Stimulated activated CD4-positive, alpha-beta T cell treated with anti-CD3 and anti-CD28 coated beads, Interleukin-12 subunit alpha, Interleukin-12 subunit beta, amount 100 ng/mL, for 24 hours (primary cell): ENCODE measurements around the gene NHSL2.

ENCODE experiments used
- DNase-seq, 2 experiments: peaks; one replicate each; pipeline ENCODE4 v3.0.0-alpha.2; 2020; ENCODE audit warnings: low read depth in 2 of 2

Gene NHSL2

DNA sequence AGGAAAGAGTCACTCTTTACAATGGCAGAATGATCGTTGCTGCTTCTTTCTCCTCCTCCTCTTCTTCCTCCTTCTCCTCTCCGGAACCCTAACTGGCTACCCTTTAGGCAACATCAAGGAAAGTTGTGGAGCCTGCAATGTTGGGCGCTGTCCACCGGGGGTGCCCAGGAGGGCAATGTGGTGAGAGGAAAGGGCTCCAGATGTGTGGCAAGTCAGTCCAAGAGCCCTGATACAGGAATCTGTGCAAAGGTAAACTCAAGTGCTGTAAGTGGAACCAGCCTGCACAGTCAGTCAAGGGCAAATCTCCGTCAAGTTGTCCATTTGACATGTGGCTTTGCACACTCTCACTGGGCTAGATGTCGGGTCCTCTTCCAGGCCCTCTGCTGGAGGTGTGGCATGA is 218.2 kb downstream of the NHSL2 start:
- no peak for DNase-seq

DNA sequence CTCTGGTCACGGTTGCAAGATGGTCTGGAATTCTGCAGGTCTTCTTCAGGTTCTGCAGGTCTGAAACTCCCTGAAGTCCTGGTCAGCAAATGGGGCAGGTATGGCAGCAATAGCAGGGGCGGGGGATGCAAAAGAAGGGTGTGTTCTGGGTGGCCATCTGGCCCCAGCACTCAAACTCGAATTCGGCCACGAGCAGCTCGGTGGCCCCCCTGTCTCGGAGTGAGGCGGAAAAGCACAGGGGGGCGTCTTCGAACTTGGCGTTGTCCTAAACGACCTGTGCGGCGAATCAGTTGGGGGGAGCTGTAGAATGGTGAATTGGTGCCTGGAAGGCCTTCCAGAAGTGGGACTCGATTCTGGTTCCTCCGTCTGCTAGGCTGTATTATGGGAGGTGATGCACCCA is 219.0 kb downstream of the NHSL2 start:
- DNase-seq = no peak

DNA sequence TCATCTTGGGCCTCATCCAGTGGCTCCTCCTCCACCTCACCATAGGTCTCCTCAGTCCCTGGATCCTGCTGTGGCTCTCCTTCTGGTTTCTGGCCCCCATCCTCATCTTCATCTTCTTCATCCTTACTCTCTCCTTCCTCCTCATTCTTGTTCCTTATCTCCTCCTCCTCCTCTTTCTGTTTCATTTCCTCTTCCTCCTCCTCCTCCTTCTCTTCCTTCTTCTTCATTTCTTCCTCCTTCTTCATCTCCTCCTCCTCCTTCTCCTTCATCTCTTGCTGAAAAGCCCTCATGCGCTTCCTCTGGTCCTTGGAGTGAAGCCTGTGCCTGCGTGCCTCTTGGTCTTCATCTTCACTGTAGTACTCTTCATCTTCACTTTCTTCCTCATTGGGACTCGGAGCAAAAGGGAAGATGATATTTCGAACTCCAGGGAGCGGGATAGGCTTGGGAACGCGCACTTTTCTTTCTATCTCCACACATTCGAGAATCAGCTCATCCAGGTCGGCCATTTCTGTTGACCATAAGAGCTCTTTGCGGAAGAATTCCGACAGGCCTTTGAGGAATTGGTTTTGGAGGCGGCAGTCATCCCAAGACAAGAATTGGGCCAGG is 219.6 kb downstream of the NHSL2 start:
- no peak for DNase-seq

DNA sequence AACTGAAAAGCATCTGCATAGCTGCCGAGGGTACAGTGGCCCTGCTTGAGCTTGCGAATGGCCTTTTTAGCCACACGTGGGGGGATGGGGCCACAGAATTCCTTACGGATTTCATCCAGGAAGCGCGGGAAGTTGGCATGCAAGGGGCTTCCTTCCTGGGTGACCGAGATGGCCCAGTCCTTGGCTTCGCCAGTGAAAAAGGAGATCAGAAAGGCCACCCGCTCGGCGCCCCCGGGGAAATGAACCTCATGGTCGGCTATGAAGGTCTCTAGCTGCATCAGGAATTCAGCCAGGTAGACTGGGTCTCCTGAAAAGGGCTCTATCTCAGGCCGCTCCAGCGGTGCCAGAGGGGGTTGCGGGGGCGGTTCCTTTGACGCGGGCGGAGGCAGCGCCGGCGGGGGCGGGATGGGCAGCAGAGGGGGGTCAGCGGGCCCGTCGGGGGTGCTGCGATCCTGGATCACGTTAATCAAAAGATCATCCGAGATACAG is 220.2 kb downstream of the NHSL2 start:
- no peak for DNase-seq

DNA sequence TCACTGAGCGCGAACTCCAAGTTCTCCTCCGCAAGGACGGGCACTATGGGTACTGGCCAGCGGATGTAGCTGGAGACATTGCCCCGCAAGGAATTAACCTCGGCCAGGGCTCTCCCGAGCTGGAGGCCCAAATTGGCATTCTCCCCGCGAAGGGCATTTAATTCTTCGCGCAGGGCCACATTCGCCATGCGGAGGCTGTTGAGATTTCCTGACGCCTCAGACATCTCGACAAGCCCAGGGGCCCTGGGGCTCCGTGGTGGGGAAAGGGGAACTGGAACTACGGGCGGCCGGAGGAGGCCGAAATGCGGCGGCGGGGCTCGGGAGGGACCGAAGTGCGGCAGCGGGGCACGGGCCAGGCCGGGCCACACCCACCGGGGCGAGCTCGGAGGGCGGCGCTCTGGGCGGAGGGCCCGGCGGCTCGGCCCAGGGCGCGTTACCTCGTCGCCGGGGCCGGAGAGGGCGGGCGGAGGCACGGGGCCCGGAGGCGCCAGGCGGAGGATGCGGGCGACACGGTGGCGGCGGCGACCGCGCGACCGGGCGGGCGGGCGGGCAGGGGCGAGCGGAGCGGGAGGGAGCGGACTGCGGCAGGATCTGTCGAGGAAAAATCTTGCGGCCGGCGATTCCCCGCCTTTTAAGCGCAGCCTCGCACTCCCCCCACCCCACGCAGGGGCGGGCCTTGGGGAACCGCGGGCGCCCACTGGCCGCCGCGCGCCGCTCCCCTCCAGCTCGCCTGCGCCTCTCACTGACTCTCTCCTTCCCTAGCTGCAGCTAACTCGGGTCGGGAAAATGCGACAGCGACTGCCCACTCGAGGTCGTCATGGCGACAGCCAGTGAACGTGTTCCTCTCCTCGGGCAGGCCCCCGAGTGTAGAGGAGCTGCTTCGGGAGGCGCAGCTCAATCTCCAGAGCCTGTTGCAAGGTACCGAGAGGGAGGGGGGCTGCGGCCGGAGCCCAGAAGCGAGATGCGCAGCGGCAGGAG is 221.0 kb downstream of the NHSL2 start, which contains the start of gene RTL5:
Gene RTL5, minus strand, starts transcription at position 599 of the 978 bp plus-strand sequence.
- peak; percentile 25 to 36 for DNase-seq

DNA sequence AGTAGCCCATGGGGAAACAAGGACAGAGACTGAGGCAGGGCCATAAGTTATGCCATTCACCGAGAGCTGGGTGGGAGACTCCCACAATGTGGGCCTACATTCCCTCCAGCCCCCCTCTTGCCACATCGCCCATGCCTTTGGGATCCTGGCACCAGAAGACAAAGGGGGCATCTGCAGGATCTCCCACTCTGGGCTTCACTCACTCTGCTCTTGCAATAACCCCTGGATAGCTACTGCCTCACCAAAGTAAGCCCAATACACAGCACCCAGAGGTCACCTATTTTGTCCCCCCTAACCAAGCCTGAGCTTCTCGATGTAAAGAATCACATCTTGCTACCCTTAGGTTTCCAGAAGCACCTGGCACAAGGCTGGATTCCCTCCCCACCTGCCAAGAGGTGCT is 221.8 kb downstream of the NHSL2 start:
- no peak for DNase-seq

DNA sequence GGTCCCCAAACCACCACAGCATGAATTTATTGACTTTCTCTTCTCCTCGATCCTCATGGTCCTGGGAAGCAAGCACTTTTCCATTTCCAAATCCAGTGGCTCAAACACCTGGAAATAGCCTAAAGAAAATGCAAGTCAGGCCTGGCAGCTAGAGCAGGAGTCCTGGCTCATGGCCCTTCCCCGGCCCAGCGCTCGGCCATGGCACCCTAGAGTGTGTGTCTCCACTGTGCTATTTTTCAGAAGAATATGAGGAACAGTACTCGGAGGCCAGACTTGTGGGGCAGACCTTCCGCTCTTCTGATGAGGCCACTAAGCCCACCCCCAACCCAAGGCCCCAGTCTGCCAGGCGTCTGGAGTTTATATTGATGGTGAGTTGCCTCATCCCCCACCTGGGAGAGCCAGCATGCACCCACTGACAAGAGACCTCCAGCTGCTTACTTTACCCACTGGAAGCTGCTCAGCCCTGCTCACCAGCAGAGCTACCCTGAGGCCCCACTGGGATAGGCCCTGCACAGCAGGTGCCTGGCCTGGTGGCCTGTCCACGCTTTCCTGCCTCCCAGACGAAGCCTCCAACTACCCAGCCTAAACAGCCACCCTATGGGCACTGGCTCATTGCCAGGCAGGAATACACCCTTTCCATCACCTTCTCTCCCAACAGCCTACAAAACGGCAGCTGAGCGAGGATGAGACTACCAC is 223.4 kb downstream of the NHSL2 start:
- DNase-seq = no peak

DNA sequence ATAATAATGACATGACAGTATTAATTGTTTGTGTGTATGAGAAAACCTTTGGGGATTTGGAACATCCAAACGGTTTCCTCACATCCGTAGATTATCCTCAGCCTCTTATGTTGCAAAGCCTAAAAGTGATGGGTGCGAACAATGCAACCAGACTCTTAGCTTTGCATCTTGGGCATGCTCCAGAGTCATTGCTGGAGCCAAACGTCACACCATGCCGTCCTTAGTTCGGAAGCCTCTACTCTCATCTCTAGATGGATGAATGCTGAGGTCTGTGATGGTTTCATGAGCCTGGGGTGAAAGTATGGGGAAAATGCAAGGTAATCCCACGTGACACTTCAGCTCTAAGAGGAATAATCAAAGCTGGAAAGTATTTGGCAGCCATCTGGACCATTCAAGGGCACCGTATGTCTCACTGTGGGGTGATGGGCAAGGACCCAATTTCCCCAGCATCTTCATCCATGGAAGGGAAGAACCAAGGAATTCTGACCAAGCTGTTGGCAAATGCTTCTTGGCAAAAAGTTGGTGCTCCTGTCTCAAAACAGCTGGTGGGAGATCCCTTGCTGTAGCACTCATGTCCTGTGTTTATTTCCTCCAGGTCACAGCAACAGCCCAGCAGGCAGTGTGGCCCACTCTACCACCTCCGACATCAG is 227.3 kb downstream of the NHSL2 start:
- no peak for DNase-seq

DNA sequence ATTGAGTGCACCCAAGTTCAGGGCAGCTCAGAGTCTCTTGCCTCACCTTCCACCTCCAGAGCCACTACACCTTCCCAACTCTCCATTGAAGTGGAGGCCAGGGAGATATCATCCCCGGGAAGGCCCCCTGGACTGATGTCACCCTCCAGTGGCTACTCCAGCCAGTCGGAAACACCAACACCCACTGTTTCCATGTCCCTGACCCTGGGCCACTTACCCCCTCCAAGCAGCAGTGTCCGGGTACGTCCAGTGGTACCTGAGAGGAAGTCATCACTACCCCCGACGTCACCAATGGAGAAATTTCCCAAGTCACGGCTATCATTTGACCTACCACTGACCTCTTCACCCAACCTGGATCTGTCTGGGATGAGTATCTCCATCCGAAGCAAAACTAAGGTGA is 228.9 kb downstream of the NHSL2 start:
- DNase-seq = no peak

DNA sequence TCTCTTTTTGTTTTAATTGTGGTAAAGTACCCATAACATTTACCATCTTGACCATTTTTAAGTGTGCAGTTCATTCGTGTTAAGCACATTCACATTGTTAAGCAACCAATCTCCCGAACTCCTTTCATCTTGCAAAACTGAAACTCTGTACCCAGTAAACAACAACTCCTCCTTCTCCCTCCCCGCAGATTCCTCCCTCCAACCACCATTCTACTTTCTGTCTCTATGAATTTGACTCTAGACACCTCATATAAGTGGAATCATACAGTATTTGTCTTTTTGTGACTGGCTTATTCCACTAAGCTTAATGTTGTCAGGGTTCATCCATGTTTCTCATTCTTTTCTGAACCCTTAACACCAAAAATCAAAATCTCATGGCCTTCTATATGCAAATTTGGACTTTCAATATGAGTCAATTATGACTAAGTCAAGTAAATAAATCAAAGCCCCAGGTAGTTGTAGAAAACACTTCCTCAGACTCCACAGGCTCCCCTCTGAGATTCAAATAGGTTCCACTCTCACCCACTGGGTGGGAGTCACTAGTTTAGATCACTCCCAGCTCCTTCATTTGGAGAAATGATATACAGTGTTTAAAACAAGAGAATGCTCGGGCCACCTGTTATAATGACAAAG is 230.8 kb downstream of the NHSL2 start:
- no peak for DNase-seq

DNA sequence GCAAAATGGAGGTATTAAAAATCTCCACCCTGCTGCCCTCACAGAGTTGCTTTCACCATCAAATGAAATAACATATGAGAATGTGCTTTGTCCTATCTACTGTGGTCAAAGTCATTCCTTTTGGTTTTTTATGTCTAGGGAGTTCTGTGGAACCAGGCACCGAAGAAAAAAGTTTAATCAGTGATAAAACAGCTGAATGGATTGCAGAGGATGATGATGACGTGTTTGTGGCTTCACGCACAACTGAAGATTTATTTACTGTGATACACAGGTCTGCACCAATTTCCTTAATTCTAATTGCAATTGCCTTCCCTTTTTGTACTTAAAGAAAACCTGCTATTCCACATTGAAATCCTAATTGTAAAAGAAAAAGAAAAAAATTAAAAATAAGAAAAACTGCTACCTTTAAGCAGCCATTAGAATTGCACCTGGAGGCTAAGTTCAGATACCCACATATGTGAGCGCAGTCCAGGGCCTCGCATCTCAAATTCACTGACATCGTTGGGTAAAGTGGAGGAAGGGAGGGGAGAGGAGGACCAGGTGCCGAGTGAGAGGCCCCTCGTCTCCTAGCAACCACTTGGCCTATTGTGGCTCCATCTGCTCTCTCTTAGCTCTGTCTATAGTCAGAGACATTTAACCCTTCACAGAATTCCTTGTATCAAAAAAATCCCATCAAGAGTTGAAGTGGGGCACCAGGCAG is 231.6 kb downstream of the NHSL2 start:
- no peak for DNase-seq

DNA sequence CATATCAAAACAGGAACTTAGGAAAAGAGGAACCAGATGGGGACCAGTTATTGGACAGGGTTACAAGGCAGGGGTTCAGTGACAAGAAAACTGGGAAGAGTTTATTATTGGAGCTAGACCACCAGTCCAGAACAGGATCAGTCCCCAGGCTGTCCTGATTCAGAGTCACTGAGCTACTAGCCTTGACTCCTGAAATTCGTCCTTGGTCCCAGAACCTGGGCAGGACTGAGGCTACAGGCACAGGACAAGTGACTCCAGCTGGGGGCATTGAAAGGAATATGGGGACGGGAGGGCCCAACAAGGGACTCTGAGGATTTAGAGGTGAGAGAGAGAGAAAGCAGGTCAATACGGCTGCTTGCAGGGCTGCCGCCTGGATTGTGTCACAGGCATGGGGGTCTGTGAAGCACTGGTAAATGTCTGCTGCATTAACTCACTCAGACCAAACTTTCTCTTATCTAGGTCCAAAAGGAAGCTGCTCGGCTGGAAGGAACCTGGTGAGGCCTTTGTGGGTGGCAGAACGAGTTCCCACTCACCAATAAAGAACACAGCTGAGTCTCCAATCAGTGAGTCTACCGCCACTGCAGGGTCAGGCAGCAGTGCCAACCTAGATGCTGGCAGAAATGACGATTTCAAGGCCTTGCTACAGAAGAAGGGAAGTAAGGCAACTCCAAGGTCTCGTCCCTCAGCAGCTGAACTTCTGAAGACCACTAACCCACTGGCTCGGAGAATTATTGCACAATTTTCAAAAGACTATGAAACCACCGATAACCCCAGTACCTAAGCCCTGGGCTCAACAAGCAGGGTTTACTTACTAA is 232.4 kb downstream of the NHSL2 start:
- DNase-seq = no peak

DNA sequence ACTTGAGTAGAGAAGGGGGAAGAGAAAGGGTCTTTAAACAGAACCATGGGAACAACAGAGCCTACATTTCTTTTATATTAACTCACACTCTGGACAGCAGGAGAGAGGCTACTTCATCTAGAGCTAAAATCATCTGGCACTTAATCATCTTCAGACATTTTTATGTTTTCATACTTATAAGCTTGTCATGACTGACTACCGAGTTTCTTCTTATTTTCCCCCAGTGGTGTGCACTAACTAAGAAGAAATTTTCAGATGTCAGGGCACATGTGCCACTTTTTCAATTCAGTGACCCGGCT is 232.9 kb downstream of the NHSL2 start:
- no peak for DNase-seq

DNA sequence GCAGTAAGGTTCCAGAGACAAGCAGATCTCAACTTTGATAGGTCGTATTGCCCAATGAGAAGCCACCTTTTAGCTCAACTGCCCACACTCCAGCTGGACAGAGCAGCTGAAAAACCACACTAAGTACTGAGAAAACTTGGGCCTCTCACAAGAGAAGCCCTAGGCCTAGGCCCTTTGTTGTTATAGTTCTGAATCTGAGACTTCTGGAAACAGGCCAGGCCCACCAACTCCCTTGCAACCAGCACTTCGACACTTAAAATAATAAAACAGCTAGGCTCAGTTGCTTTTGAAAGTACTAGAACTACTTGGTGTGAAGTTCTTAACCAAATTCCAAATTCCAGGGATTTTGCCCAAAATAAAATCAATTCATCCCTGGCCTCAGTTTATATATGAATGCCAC is 234.5 kb downstream of the NHSL2 start:
- DNase-seq = no peak

DNA sequence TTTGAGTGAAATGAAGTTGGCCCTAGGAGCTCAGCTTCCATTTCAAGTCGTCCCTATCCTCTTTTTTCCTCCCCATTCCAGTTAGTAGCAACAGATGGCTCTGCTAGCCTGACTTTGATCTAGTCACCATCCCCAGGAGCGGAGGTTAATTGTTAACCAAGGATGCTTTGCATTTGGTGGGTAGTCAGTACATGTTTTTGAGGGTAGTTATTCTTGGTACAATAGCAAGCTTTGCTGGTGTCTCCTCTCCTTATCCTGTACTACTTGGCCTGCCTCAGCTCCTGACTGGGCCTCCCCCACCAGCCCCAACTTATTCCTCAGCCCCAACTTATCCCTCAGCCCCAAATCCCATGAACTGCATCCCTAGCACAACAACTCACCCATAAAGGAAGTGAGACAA is 235.9 kb downstream of the NHSL2 start:
- no peak for DNase-seq

DNA sequence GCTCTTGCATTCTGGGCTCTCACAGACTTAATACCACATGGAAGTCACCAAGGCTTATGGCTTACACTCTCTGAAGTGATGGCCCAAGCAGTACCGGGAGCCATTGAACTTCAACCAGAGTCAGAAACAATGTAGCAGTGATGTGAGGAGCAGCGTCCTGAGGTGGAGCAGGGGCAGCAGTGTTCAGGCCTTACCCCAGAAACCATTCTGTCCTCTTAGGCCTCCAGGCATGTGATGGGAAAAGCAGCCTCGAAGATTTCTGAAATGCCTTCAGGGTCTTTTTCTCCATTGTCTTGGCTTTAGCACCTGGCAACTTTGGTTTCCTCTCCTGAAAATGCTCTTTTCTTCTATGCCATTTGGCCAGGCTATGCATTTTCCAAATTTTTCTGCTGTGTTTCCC is 248.1 kb downstream of the NHSL2 start:
- DNase-seq = no peak

DNA sequence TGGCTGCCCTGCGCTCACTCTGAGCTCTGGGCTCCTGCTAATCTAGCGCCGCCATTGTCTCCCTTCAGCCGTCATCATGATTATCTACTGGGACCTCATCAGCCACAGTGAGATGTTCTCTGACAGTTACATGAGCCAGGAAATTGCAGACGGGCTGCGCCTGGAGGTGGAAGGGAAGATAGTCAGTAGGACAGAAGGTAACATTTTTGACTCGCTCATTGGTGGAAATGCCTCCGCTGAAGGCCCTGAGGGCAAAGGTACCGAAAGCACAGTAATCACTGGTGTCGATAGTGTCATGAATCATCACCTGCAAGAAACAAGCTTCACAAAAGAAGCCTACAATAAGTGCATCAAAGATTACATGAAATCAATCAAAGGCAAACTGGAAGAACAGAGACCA is 249.1 kb downstream of the NHSL2 start:
- DNase-seq = no peak

DNA sequence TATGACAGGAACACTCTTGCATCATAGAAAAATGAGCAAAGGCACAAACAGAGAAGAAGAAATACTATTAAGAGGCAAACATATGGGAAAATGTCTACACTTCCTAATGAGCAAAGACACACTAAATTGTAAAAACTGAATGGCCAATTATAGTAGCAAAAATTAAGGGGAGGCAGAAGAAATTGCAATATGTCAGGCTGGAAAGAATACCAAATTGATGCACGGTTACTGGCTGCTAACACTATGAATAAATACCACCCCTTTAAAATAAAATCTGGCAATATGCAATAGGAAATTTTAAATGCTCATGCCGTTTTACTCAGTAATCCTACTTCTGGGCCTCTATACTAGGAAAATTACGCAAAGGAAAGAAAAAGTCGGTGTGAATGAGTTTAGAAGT is 254.9 kb downstream of the NHSL2 start:
- no peak for DNase-seq

DNA sequence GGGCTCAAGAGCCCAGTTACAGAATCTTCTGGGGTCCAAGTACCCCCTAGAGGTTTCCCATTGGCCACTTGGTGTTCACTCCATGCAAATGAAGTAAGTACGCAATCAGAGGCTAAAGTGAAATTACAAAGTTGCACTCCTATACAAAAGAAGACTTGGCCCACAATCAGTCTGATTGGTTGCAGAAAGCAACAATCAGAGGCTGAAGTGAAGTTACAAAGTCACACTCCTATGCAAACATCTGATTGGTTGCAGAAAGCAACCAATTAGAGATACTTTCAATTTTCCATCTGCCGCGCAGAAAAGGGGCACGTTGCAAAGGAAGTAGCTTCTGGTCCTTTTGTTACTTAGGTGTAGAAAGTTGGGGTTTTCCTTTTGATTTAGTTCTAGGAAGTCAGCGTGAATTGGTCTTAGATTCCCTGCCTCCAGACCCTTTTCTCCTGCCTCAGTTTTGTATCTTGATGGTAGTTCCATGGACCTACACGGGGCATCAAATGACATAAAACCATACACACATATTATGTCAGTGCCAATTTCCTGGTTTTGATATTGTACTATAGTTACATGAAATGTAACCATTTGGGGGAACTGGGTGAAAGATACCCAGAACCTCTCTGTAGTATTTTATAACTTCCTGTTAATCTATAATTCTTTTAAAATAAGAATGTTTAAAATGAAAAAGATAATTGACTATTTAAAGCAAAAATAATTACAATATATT is 258.5 kb downstream of the NHSL2 start:
- DNase-seq = no peak
